NB4 (cell line): ENCODE data around the gene RELL1.

Source experiments
- CTCF ChIP-seq: IDR thresholded peaks from one replicate; pipeline ENCODE4 v1.5.1; 2012; ENCODE audit warnings: low read depth, low read length
- POLR2A ChIP-seq: IDR thresholded peaks from 2 replicates; pipeline ENCODE4 v1.6.1; 2011; ENCODE audit warnings: mild to moderate bottlenecking; ENCODE audit not compliant: insufficient read length; ENCODE audit errors: extremely low read depth

- TF ChIP-seq CTCF, result no peak
- no peak for TF ChIP-seq POLR2A
Observed at GRCh38 chr4:37670249-37670648, 15.9 kb downstream of the RELL1 start.
